Mucosa of stomach (tissue), 1 donor: ENCODE results near the gene NTRK1.

ENCODE experiments used
- H3K27me3 ChIP-seq: one replicate; pipeline ENCODE4 v1.7.0; 2013; ENCODE audit warnings: mild to moderate bottlenecking, low read length; ENCODE audit not compliant: control insufficient read depth, insufficient read depth
- H3K36me3 ChIP-seq: one replicate; pipeline ENCODE4 v1.7.0; 2013; ENCODE audit warnings: low read length; ENCODE audit not compliant: control insufficient read depth, insufficient read depth
- H3K4me1 ChIP-seq: one replicate; pipeline ENCODE4 v1.7.0; 2013; ENCODE audit warnings: mild to moderate bottlenecking, low read length; ENCODE audit not compliant: control insufficient read depth, insufficient read depth
- H3K4me3 ChIP-seq: one replicate; pipeline ENCODE4 v1.7.0; 2013; ENCODE audit warnings: low read length
- H3K9ac ChIP-seq: one replicate; pipeline ENCODE4 v1.7.0; 2013; ENCODE audit warnings: mild to moderate bottlenecking, low read length, moderate library complexity
- H3K9me3 ChIP-seq: one replicate; pipeline ENCODE4 v1.7.0; 2013; ENCODE audit warnings: mild to moderate bottlenecking, low read length, moderate library complexity; ENCODE audit not compliant: control insufficient read depth
- donor health status: Pancreatic carcinoma.

Gene NTRK1

GRCh38 chr1:156862584-156862983 is 1.9 kb downstream of the NTRK1 start:
- H3K4me3 ChIP-seq, result no peak overlapping the region
- no peaks in the 10 kb centered on the region for H3K36me3 ChIP-seq
- no peaks in the 10 kb centered on the region for H3K9me3 ChIP-seq
- peaks cover 14% of the 10 kb centered on the region for H3K4me1 ChIP-seq
- H3K27me3 ChIP-seq, result peaks cover 80% of the 10 kb centered on the region
- no peak overlapping the region for H3K9ac ChIP-seq

- Histone ChIP-seq H3K9ac (no peak overlapping the region), H3K36me3 (no peaks in the 10 kb centered on the region), H3K4me3 (no peak overlapping the region), H3K4me1 (peaks cover 14% of the 10 kb centered on the region), H3K9me3 (no peaks in the 10 kb centered on the region), H3K27me3 (peaks cover 75% of the 10 kb centered on the region)
These were observed 2.4 kb downstream of the NTRK1 start for GRCh38 chr1:156862997-156863599.

GRCh38 chr1:156863631-156864030 is 3.0 kb downstream of the NTRK1 start:
- Histone ChIP-seq H3K4me3 (no peak overlapping the region), H3K36me3 (no peaks in the 10 kb centered on the region), H3K9me3 (no peaks in the 10 kb centered on the region), H3K27me3 (peaks cover 70% of the 10 kb centered on the region), H3K9ac (no peak overlapping the region), H3K4me1 (peaks cover 14% of the 10 kb centered on the region)

- peaks cover 6% of the 10 kb centered on the region for H3K4me1 ChIP-seq
- peaks cover 58% of the 10 kb centered on the region for H3K27me3 ChIP-seq
- no peaks in the 10 kb centered on the region for H3K9me3 ChIP-seq
These were observed 4.1 kb downstream of the NTRK1 start for GRCh38 chr1:156864796-156865195.

GRCh38 chr1:156865258-156865657 is 4.6 kb downstream of the NTRK1 start:
- Histone ChIP-seq H3K4me1 (peaks cover 1% of the 10 kb centered on the region), H3K9me3 (no peaks in the 10 kb centered on the region), H3K36me3 (no peaks in the 10 kb centered on the region), H3K27me3 (peaks cover 54% of the 10 kb centered on the region), H3K4me3 (no peak overlapping the region), H3K9ac (no peak overlapping the region)

More at GRCh38 chr1:156864796-156865195, 4.1 kb downstream of the NTRK1 start:
- Histone ChIP-seq H3K36me3 (no peaks in the 10 kb centered on the region), H3K4me3 (no peak overlapping the region), H3K9ac (no peak overlapping the region)

GRCh38 chr1:156865865-156866248 is 5.2 kb downstream of the NTRK1 start:
- H3K36me3 ChIP-seq, result no peaks in the 10 kb centered on the region
- H3K9ac ChIP-seq, result no peak overlapping the region
- H3K9me3 ChIP-seq, result no peaks in the 10 kb centered on the region
- no peaks in the 10 kb centered on the region for H3K4me1 ChIP-seq
- peaks cover 48% of the 10 kb centered on the region for H3K27me3 ChIP-seq
- no peak overlapping the region for H3K4me3 ChIP-seq

GRCh38 chr1:156866249-156866909 is 5.7 kb downstream of the NTRK1 start:
- Histone ChIP-seq H3K4me3 (no peak overlapping the region), H3K27me3 (peaks cover 43% of the 10 kb centered on the region), H3K36me3 (no peaks in the 10 kb centered on the region), H3K9me3 (no peaks in the 10 kb centered on the region), H3K9ac (no peak overlapping the region), H3K4me1 (no peaks in the 10 kb centered on the region)

GRCh38 chr1:156868341-156868740 is 7.7 kb downstream of the NTRK1 start:
- H3K4me3 ChIP-seq, result no peak overlapping the region
- H3K36me3 ChIP-seq, result no peaks in the 10 kb centered on the region
- no peak overlapping the region for H3K9ac ChIP-seq
- no peaks in the 10 kb centered on the region for H3K9me3 ChIP-seq
- H3K4me1 ChIP-seq, result no peaks in the 10 kb centered on the region
- H3K27me3 ChIP-seq, result peaks cover 23% of the 10 kb centered on the region

GRCh38 chr1:156869455-156869854 is 8.8 kb downstream of the NTRK1 start:
- Histone ChIP-seq H3K36me3 (no peaks in the 10 kb centered on the region), H3K9ac (no peak overlapping the region), H3K4me3 (no peak overlapping the region), H3K27me3 (peaks cover 20% of the 10 kb centered on the region), H3K4me1 (no peaks in the 10 kb centered on the region), H3K9me3 (no peaks in the 10 kb centered on the region)

GRCh38 chr1:156873659-156874058 is 13.0 kb downstream of the NTRK1 start:
- no peak overlapping the region for H3K9ac ChIP-seq
- no peaks in the 10 kb centered on the region for H3K4me1 ChIP-seq
- H3K4me3 ChIP-seq, result no peak overlapping the region
- H3K27me3 ChIP-seq, result peaks cover 37% of the 10 kb centered on the region
- H3K9me3 ChIP-seq, result no peaks in the 10 kb centered on the region
- no peaks in the 10 kb centered on the region for H3K36me3 ChIP-seq

- Histone ChIP-seq H3K9ac (no peak overlapping the region), H3K4me3 (no peak overlapping the region), H3K9me3 (no peaks in the 10 kb centered on the region), H3K27me3 (peaks cover 37% of the 10 kb centered on the region), H3K4me1 (no peaks in the 10 kb centered on the region), H3K36me3 (no peaks in the 10 kb centered on the region)
These were observed 13.5 kb downstream of the NTRK1 start for GRCh38 chr1:156874142-156874541.

GRCh38 chr1:156874572-156875340 is 14.1 kb downstream of the NTRK1 start:
- no peaks in the 10 kb centered on the region for H3K36me3 ChIP-seq
- H3K9me3 ChIP-seq, result no peaks in the 10 kb centered on the region
- no peak overlapping the region for H3K9ac ChIP-seq
- H3K4me3 ChIP-seq, result no peak overlapping the region
- H3K27me3 ChIP-seq, result peaks cover 37% of the 10 kb centered on the region
- H3K4me1 ChIP-seq, result no peaks in the 10 kb centered on the region
